T-helper 17 cell (primary cell): ENCODE measurements around the gene ITGB8. TPM values are rescaled to one million over a fixed set of nuclear protein-coding genes. Genes with fewer than 3 reads are reported as not detected.

Experiments used
- ATAC-seq: fragments of 150-1000 bp; cut with Tn5 transposase; 2 replicates; pipeline ENCODE4 v1.10.0; 2021; ENCODE audit warnings: mild to moderate bottlenecking, moderate library complexity
- DNase-seq, 3 donors: peaks; one replicate each; pipeline versions ENCODE4 v3.0.0 to v3.0.0-alpha.2; 2020 to 2021
- H3K9me3 ChIP-seq: one replicate; pipeline ENCODE4 v1.7.0; 2013; ENCODE audit warnings: low read length, mild to moderate bottlenecking; ENCODE audit not compliant: control insufficient read depth, poor library complexity, severe bottlenecking
- H3K27ac Mint-ChIP-seq: one replicate; pipeline ENCODE4 v1.8.0; 2022; ENCODE audit warnings: mild to moderate bottlenecking, moderate library complexity, mixed read lengths
- H3K27me3 Mint-ChIP-seq: one replicate; pipeline ENCODE4 v1.8.0; 2022; ENCODE audit warnings: mixed read lengths
- H3K36me3 Mint-ChIP-seq: one replicate; pipeline ENCODE4 v1.8.0; 2022; ENCODE audit warnings: low read depth, mixed read lengths
- H3K4me1 Mint-ChIP-seq: one replicate; pipeline ENCODE4 v1.8.0; 2022; ENCODE audit warnings: mild to moderate bottlenecking, mixed read lengths
- H3K4me3 Mint-ChIP-seq: one replicate; pipeline ENCODE4 v1.8.0; 2022; ENCODE audit warnings: mild to moderate bottlenecking, moderate library complexity, mixed read lengths
- total RNA-seq, 4 donors: library from RNA in 2 of 4; stranded (reverse) in 2 of 4; gene quantifications; one replicate each; pipeline ENCODE4 v1.2.3 and lab custom pipeline; 2022 to 2026

ITGB8 gene
- total RNA-seq, 2 donors from 2014 or later: 0.23 to 0.37 TPM

DNA sequence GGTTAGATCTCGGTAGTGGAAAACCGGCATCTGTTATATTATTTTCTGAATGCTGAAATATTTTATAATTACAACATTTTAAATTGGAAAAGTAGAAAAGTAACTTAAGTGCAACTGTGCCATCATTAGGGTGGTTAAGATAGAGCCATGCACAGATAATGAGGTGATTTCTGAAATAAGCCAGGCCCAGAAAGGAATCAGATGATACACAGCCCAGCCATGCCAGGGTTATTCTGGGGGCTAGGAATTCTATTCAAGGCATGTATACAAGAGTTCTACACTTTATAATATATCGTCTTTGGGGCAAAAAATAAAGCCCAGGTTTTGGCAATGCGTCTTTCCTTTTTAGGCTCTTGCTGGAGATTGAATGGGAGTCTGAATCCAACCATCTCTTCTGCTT lies 128.7 kb downstream of the ITGB8 start:
- DNase-seq: no peak
- no peak overlapping the region for H3K4me3 Mint-ChIP-seq
- no peaks in the 10 kb centered on the region for H3K27me3 Mint-ChIP-seq
- H3K36me3 Mint-ChIP-seq: no peaks in the 10 kb centered on the region
- ATAC-seq: no peak
- no peaks in the 10 kb centered on the region for H3K4me1 Mint-ChIP-seq
- no peak overlapping the region for H3K27ac Mint-ChIP-seq
- no peaks in the 10 kb centered on the region for H3K9me3 ChIP-seq

DNA sequence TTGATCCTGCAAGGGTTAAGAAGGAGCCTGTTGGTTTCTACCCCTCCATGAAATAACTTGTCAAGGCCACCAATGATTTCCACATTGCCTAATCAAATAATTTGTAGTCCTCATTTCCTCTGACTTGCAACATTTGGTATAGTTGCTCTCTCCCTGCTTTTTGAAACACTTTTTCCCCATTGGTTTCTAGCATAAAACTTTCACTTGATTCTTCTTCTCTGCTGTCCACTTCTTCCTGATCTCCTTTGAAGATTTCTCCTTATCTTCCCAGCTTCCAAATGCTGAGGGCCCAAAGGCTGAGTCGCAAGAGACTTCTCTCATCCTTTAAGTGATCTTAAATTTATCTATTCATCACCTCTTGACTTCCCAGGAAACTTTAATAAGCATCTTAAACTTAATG lies 134.2 kb downstream of the ITGB8 start:
- H3K27ac Mint-ChIP-seq: no peak overlapping the region
- no peaks in the 10 kb centered on the region for H3K9me3 ChIP-seq
- no peak for ATAC-seq
- H3K4me3 Mint-ChIP-seq: no peak overlapping the region
- DNase-seq: no peak
- H3K4me1 Mint-ChIP-seq: no peaks in the 10 kb centered on the region
- H3K36me3 Mint-ChIP-seq: no peaks in the 10 kb centered on the region
- H3K27me3 Mint-ChIP-seq: no peaks in the 10 kb centered on the region

Other genes with a start within 250 kb of the ITGB8 start
- under 1 TPM; 0.42 to 0.65 TPM for gene MACC1, start 113.5 kb upstream of the ITGB8 start, total RNA-seq